Measurements from ENCODE around the gene VIPR2.
"Not testable (repeated sequence)": the region's sequence is repeated elsewhere in the genome, so short reads cannot be mapped to it uniquely, and the experiment has no call there.

Gene VIPR2

GRCh38 chr7:159094023-159094740 is 50.5 kb downstream of the VIPR2 start:
- no peak for DNase-seq

DNA sequence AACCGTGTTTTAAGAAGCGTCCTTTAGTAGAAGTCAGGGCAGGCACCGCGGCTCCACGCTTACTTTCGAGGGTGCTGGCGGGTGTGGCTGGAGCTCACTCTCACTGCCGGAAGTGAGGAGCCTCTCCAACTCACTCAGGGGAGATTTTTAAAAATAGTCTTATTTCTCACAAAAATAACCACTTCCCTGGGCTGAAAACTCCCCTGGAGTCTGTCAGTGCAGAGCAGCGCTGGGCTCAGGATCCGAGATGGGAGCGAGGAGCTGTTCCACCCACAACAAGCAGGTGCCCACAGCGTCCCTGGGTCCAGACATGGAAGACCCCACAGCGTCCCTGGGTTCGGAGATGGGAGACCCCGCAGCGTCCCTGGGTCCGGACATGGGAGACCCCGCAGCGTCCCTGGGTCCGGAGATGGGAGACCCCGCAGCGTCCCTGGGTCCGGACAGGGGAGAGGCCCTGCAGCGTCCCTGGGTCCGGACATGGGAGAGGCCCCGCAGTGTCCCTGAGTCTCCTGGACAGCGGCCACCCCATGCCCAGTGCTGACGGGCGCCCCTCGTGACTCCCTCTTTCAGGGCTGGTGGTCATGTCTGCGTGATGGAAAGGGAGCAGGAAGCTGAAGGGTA is 51.2 kb downstream of the VIPR2 start:
- DNase-seq = no peak

DNA sequence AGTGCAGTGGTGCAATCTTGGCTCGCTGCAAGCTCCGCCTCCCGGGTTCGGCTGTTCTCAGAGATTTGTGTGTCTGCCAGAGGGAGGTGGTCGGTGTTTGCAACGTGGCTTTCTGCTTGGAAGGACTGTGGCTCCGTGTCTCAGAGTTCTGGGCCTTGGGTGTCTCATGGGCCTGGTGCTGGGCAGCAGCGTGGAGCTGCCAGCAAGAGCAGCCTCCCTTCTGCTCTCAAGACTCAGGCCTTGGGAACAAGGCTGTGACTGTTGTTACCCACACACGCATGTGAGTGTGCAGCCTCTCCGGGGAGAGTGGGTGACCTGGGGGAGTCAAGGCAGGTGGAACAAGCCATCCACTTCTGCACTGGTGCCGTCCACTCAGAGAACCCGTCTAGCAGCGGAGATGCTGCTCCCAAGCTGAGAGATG is 52.0 kb downstream of the VIPR2 start:
- DNase-seq = no peak

DNA sequence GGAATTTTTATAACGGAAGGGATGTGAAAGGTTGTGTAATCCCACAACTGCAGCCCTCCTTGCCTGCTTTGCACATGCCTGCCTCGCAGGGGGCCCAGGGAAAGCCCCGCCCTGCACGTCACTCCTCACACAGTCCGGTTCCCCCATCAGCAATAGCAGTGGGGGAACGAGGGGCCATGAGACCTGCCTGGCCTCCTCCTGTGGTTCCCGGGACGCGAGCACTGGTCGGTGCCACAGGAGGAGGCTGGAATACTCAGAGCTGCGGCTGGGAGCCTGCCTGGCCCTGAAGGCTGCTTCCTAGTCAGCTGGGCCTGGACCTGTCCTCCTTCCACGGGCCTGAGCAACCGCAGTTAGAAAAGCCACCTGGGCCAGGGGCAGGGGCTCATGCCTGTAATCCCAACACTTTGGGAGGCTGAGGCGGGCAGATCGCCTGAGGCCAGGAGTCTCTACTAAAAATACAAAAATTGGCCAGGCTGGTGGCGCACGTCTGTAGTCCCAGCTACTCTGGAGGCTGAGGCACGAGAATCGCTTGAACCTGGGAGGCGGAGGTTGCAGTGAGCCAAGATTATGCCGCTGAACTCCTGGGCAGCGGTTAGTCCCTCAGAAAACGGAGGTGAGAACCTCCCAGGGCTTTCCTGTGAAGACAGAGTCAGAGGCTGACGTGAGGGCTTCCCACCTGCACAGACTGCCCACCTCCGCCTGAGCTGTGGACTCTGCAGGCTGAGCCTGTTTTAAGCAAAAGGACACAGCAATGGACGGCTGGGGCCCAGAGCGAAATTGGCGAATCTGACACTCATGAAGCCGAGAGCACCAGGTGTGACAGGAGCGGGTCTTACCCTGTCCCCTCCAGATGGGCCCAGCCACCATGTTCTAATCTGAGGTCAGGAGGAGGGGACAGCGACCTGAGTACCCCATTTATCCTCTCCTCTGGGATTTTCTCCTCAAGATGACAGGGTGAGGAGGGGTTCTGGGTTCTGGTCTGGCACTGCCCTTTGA is 52.9 kb downstream of the VIPR2 start:
- DNase-seq = no peak

- no peak for DNase-seq
Observed at GRCh38 chr7:159091041-159091440, 53.6 kb downstream of the VIPR2 start.

DNA sequence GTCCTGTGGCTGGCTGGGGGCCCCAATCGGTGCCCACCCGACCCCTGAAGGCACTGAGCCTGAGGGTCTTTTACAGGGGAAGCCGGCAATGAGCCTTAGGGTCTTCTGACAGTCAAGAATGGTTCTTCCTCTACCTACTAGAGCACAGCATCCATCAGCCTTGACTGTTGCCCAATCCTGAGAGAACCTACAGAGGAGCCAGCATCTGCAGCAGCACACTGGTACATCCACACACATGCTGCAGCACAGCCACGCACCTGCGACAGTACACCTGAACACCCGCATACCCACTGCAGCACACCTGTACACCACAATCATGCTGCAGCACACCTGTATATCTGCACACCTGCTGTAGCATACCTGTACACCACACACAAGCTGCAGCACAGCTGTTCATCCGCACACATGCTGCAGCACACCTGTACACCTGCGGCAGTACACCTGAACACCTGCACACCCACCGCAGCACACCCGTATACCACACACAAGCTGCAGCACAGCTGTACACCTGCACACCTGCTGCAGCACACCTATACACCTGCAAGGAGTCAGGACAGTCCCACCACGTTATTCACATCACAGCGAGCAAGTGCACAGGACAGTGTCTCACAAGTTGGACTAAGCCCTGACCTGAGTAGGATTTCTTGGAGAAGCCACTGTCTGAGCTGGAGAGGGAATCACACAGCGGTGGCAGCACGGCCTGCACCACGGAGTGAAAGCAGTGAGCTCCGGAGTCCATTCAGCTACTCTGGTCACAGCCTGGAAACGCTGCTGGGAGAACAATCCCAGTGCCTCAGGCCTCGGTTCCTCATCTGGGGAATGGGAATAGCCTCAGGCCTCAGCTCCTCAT is 56.4 kb downstream of the VIPR2 start:
- no peak for DNase-seq

- DNase-seq = no peak
Observed at GRCh38 chr7:159086301-159086925, 58.3 kb downstream of the VIPR2 start.

DNA sequence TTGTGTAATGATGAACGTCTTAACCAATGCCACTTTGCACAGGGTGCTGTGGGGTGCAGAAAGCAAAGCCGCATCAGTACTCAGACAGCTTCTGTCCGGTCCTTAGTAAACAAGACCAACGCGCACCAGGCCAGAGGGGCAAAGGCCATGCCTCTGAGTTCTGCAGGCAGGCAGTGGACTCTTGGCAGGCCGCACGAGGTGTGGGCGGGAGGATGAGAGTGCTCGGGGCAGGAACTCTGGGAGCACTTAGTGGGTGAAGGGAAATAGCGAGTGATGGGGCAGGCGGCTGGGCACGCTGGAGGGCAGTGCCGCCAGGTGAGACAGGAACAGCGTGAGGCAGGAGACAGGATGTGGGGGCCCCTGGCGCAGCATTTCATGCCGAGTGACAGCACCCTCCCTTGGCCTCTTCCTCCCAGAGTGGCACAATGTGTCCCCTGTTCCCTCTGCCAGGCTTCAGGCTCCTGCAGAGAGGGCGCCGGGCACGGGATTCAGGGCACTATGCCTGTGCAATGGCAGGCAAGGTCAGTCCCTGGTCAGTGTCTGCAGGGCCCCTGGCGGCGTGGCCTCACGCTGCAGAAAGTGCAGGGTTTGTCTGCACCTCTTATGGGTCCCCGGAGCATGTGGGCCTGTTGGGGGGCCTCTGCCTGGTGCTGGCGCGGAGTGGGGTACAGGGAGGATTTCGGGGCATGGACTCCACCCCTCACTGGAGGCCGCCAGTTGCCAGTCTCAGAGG is 60.4 kb downstream of the VIPR2 start:
- DNase-seq = no peak

GRCh38 chr7:159083698-159084068 is 61.0 kb downstream of the VIPR2 start:
- DNase-seq = no peak

DNA sequence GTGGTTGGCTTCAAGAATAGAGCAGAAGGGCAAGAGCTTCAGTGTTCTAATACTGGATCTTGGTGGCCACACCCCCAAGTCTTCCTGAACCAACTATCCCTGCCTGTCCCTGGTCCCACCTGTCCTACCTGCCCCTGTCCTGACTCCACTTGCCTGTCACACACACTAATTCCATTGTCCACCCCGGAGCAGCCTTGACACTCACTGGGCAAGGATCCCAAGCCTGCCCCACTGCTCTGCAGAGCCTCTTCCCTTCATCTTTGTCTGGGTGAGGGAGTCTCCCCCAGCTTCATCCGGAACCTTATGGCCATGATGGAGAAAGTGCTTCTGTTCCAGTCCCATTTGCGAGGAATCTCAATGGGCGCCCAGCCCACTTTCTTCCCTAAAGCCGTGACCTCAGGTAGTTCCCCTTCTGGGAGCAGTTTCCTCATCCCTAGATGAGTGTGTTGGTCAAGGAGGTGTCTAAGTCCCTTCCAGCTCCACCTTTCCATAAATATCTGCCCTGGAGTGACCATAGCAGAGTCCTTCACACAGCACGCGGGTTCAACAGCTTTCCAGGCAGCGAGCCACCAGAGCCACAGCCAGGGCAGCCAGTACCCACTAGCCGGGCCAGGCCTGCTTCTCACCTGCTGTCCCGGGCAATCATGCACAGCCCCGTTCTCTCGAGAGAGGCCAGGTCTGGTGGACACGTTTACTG is 61.5 kb downstream of the VIPR2 start:
- DNase-seq = no peak

- DNase-seq = not testable (repeated sequence)
Observed at GRCh38 chr7:159082075-159082474, 62.6 kb downstream of the VIPR2 start.

DNA sequence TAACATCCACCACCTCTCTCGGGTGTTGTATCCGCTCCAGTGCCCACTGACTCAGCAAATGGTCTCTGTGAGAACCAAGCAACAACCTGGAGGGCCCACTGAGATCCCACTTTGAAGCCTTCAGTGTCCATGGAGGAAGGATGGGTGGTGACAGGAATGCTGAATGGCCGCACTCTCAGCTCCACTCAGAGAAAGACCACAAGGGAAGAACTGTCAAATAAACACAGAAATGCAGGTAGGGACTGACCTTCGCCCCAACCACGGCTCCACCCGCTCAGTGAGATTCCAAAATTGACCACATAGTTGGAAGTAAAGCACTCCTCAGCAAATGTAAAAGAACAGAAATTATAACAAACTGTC is 65.8 kb downstream of the VIPR2 start:
- DNase-seq = no peak

DNA sequence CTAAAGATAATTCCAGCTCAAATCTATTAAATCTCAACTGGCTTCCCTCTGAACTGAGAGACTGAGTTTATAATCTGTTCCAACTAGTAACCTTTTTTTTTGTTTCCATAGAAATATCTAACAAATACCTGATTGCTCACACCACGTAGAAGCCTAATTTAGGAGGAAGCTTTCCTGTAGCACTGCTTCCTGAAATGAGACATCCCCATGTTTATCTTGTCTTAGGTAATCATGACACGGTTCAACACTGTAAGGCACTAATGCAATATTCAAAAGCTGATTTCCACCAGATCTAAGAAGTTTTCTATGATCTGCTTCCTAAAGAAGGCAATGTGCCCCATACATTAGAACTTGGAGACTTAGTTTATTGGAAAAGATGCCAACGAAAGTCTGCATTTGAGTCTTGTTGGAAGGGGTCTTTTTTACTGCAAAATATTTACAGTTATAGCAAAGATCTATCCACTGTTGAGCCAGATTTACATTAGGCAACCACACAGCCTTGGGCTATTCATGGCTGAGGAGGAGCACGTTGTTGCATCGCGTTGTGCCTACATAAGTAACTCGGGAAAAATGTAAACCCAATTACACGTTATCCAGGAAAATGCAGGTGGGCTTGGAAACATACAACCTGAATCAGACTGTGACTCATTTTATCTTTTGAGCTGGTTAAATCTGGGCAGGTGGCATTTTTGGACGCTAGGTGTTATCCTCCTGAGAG is 66.3 kb downstream of the VIPR2 start:
- DNase-seq = no peak

DNA sequence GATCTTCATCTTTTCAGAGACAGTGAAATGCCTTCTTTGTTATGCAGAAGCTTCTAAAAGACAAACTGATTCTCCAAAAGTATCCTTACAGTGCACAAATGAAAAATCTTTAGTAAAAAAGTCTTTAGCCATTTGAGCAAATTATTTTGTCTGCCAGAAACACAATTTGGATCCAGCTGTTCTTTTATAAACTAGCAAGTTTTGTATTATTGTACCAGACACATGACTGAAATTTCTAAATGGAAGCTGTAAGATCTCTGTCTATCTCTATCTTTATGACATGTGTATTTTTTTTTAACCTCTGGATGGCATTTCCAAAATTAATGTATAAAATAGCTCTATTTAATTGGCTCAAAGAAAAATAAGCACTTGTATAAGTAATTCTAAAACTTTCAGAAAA is 68.3 kb downstream of the VIPR2 start:
- no peak for DNase-seq

- no peak for DNase-seq
Observed at GRCh38 chr7:159075563-159076238, 69.0 kb downstream of the VIPR2 start.

GRCh38 chr7:159071260-159071659 is 73.4 kb downstream of the VIPR2 start:
- no peak for DNase-seq

DNA sequence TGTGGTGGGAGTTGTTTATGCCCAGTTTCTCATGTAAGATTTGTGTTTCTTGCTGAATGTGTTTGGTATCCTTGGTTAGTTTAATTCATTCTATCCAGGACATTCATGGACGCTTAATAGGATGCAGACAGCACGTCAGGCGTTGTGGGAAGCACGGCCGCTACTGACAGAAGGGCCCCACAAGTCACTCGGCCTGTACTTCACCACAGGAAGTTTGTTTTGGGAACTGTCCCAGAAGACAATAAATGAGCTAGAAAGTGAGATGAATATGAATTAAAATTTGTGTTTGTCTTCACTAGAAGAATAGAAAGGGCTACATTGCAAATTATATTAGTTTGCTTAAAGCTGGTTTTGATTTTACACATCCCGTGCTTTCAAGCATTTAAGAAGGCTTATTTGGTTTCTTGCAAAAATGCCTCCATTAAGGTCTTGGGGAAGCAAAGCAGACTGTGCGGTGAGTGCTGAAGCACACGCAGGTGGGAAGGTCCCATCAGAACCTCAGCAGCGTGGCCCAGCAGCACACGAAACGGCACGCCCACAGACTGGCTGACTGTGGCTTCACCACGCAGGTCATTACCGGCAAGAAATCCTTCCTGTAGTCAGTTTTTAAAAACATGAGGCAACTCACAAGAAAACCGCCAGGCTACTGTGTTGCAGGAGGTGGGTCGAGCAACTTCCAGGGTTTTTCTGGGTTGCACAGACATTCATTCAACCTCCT is 74.1 kb downstream of the VIPR2 start:
- DNase-seq = no peak

All from hypothalamus (tissue), 51 donors.